ENCODE results near the gene DNAJC17. TPM values are rescaled to one million over a fixed set of nuclear protein-coding genes. Genes with fewer than 3 reads are reported as not detected.

DNAJC17 gene
- total RNA-seq, 1 donor from 2014 or later: 29.1 TPM

GRCh38 chr15:40721701-40722100 is 85.6 kb downstream of the DNAJC17 start:
- DNase-seq (ENCODE audit: low spot score): no peak
- Mint-ChIP-seq H3K4me1 (ENCODE audit: low read depth) (no peaks in the 10 kb centered on the region), H3K9me3 (ENCODE audit: low read depth) (no peaks in the 10 kb centered on the region), H3K27ac (ENCODE audit: unreplicated experiment) (no peak overlapping the region), H3K27me3 (ENCODE audit: low read depth) (no peaks in the 10 kb centered on the region), H3K4me3 (ENCODE audit: unreplicated experiment) (no peak overlapping the region), H3K36me3 (ENCODE audit: low read depth) (peaks cover 3% of the 10 kb centered on the region)
- TF ChIP-seq, protein P1, sequence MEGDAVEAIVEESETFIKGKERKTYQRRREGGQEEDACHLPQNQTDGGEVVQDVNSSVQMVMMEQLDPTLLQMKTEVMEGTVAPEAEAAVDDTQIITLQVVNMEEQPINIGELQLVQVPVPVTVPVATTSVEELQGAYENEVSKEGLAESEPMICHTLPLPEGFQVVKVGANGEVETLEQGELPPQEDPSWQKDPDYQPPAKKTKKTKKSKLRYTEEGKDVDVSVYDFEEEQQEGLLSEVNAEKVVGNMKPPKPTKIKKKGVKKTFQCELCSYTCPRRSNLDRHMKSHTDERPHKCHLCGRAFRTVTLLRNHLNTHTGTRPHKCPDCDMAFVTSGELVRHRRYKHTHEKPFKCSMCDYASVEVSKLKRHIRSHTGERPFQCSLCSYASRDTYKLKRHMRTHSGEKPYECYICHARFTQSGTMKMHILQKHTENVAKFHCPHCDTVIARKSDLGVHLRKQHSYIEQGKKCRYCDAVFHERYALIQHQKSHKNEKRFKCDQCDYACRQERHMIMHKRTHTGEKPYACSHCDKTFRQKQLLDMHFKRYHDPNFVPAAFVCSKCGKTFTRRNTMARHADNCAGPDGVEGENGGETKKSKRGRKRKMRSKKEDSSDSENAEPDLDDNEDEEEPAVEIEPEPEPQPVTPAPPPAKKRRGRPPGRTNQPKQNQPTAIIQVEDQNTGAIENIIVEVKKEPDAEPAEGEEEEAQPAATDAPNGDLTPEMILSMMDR (IDR thresholded peaks at IDR 0.05): no peak

DNA sequence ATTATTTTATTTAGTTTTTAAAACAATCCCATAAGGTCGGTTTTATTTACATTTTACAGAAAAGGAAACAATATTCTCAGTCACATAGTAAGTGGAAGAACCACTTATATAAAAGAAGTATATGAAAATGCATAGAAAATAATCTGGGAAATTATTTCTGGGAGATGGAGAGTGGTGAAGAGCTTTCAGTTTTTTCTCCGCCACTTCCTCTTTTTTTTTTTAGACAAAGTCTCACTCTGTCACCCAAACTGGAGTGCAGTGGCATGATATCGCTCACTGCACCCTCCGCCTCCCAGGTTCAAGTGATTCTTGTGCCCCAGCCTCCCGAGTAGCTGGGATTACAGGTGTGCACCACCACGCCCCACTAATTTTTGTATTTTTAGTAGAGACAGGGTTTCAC is 91.1 kb downstream of the DNAJC17 start:
- H3K36me3 Mint-ChIP-seq (ENCODE audit: low read depth): peaks cover 5% of the 10 kb centered on the region
- TF ChIP-seq, protein P1 (IDR thresholded peaks at IDR 0.05): no peak
- no peaks in the 10 kb centered on the region for H3K9me3 Mint-ChIP-seq (ENCODE audit: low read depth)
- no peaks in the 10 kb centered on the region for H3K27me3 Mint-ChIP-seq (ENCODE audit: low read depth)
- H3K27ac Mint-ChIP-seq (ENCODE audit: unreplicated experiment): no peak overlapping the region
- DNase-seq (ENCODE audit: low spot score): no peak
- no peaks in the 10 kb centered on the region for H3K4me1 Mint-ChIP-seq (ENCODE audit: low read depth)
- no peak overlapping the region for H3K4me3 Mint-ChIP-seq (ENCODE audit: unreplicated experiment)

Other genes with a start within 250 kb of the DNAJC17 start
- gene CCDC32, start 242.4 kb downstream of the DNAJC17 start, total RNA-seq: 16.7 to 22.5 TPM (median 21.2 TPM) in 3 replicates
- 7.7 to 10.9 TPM (median 10.2 TPM) in 3 replicates for gene RPUSD2, start 238.2 kb downstream of the DNAJC17 start, total RNA-seq
- gene KNL1, start 213.2 kb downstream of the DNAJC17 start, total RNA-seq: 4.7 to 6.0 TPM (median 5.5 TPM) in 3 replicates
- 6.9 to 13.0 TPM (median 9.4 TPM) in 3 replicates for gene RAD51, start 112.3 kb downstream of the DNAJC17 start, total RNA-seq
- 27.5 to 30.1 TPM (median 28.8 TPM) in 3 replicates for gene RMDN3, start 52.2 kb downstream of the DNAJC17 start, total RNA-seq
- gene GCHFR, start 43.4 kb downstream of the DNAJC17 start, total RNA-seq: 1.6 to 2.4 TPM (median 1.9 TPM) in 3 replicates
- 0.12 TPM in 1 of 3 replicates, not detected in the others for gene C15orf62, start 37.5 kb downstream of the DNAJC17 start, total RNA-seq
- 15.5 to 22.5 TPM (median 15.8 TPM) in 3 replicates for gene ZFYVE19, start 384 bp downstream of the DNAJC17 start, total RNA-seq
- not detected in 3 replicates for gene PPP1R14D, start 21.2 kb upstream of the DNAJC17 start, total RNA-seq
- gene SPINT1, start 36.6 kb upstream of the DNAJC17 start, total RNA-seq: 0.87 to 2.0 TPM (median 0.87 TPM) in 3 replicates
- gene RHOV, start 66.8 kb upstream of the DNAJC17 start, total RNA-seq: 0.12 to 0.31 TPM in 2 of 3 replicates, not detected in the other
- gene VPS18, start 87.0 kb upstream of the DNAJC17 start, total RNA-seq: 29.4 to 35.6 TPM (median 33.0 TPM) in 3 replicates
- gene DLL4, start 121.9 kb upstream of the DNAJC17 start, total RNA-seq: 0.36 to 0.45 TPM in 2 of 3 replicates, not detected in the other
- gene CHAC1, start 146.0 kb upstream of the DNAJC17 start, total RNA-seq: 2.8 to 78.5 TPM (median 77.6 TPM) in 3 replicates

Measured in chondrocyte (in vitro differentiated cells).